ENCODE results near the gene KRT2.

Gene KRT2

GRCh38 chr12:52655251-52655650 is 3.2 kb upstream of the KRT2 start:
- Histone ChIP-seq H3K27ac (ENCODE audit: low read depth, low read length) (no peak overlapping the region), H3K36me3 (ENCODE audit: control insufficient read depth, insufficient read depth, low read length) (no peaks in the 10 kb centered on the region), H3K4me3 (ENCODE audit: low read depth, low read length) (no peak overlapping the region), H3K4me1 (ENCODE audit: control insufficient read depth, insufficient read depth, low read length) (peaks cover 3% of the 10 kb centered on the region; the same call in 1 of the 2 replicates), H3K9ac (ENCODE audit: low read length) (no peak overlapping the region), H3K9me3 (ENCODE audit: control insufficient read depth, insufficient read depth, low read depth, low read length) (no peaks in the 10 kb centered on the region), H3K27me3 (ENCODE audit: control insufficient read depth, insufficient read depth, low read length) (no peaks in the 10 kb centered on the region; the same call in 1 of the 2 replicates)

GRCh38 chr12:52650520-52651081 is 1.4 kb downstream of the KRT2 start:
- Histone ChIP-seq H3K36me3 (ENCODE audit: control insufficient read depth, insufficient read depth, low read length) (no peaks in the 10 kb centered on the region), H3K4me3 (ENCODE audit: low read depth, low read length) (no peak overlapping the region), H3K9me3 (ENCODE audit: control insufficient read depth, insufficient read depth, low read depth, low read length) (no peaks in the 10 kb centered on the region), H3K27ac (ENCODE audit: low read depth, low read length) (no peak overlapping the region), H3K9ac (ENCODE audit: low read length) (no peak overlapping the region), H3K4me1 (ENCODE audit: control insufficient read depth, insufficient read depth, low read length) (peaks cover 3% of the 10 kb centered on the region; the same call in 1 of the 2 replicates), H3K27me3 (ENCODE audit: control insufficient read depth, insufficient read depth, low read length) (no peaks in the 10 kb centered on the region; the same call in 1 of the 2 replicates)

- no peaks in the 10 kb centered on the region for H3K36me3 ChIP-seq (ENCODE audit: control insufficient read depth, insufficient read depth, low read length)
- H3K27ac ChIP-seq (ENCODE audit: low read depth, low read length), result no peak overlapping the region
Observed at GRCh38 chr12:52649066-52649465, 2.9 kb downstream of the KRT2 start.

GRCh38 chr12:52648012-52648550 is 3.9 kb downstream of the KRT2 start:
- no peak overlapping the region for H3K4me3 ChIP-seq (ENCODE audit: low read depth, low read length)
- no peak overlapping the region for H3K27ac ChIP-seq (ENCODE audit: low read depth, low read length)
- H3K36me3 ChIP-seq (ENCODE audit: control insufficient read depth, insufficient read depth, low read length), result no peaks in the 10 kb centered on the region
- H3K9ac ChIP-seq (ENCODE audit: low read length), result no peak overlapping the region
- no peaks in the 10 kb centered on the region for H3K4me1 ChIP-seq (ENCODE audit: control insufficient read depth, insufficient read depth, low read length)
- H3K27me3 ChIP-seq (ENCODE audit: control insufficient read depth, insufficient read depth, low read length), result peaks cover 10% of the 10 kb centered on the region; the same call in 1 of the 2 replicates
- H3K9me3 ChIP-seq (ENCODE audit: control insufficient read depth, insufficient read depth, low read depth, low read length), result no peaks in the 10 kb centered on the region

More at GRCh38 chr12:52649066-52649465, 2.9 kb downstream of the KRT2 start:
- H3K4me1 ChIP-seq (ENCODE audit: control insufficient read depth, insufficient read depth, low read length), result no peaks in the 10 kb centered on the region
- no peaks in the 10 kb centered on the region for H3K9me3 ChIP-seq (ENCODE audit: control insufficient read depth, insufficient read depth, low read depth, low read length)
- H3K27me3 ChIP-seq (ENCODE audit: control insufficient read depth, insufficient read depth, low read length), result peaks cover 10% of the 10 kb centered on the region; the same call in 1 of the 2 replicates
- no peak overlapping the region for H3K4me3 ChIP-seq (ENCODE audit: low read depth, low read length)
- H3K9ac ChIP-seq (ENCODE audit: low read length), result no peak overlapping the region

- H3K27ac ChIP-seq (ENCODE audit: low read depth, low read length), result no peak overlapping the region
- no peaks in the 10 kb centered on the region for H3K9me3 ChIP-seq (ENCODE audit: control insufficient read depth, insufficient read depth, low read depth, low read length)
- no peak overlapping the region for H3K4me3 ChIP-seq (ENCODE audit: low read depth, low read length)
- H3K9ac ChIP-seq (ENCODE audit: low read length), result no peak overlapping the region
- H3K27me3 ChIP-seq (ENCODE audit: control insufficient read depth, insufficient read depth, low read length), result peaks cover 10% of the 10 kb centered on the region; the same call in 1 of the 2 replicates
- no peaks in the 10 kb centered on the region for H3K36me3 ChIP-seq (ENCODE audit: control insufficient read depth, insufficient read depth, low read length)
- no peaks in the 10 kb centered on the region for H3K4me1 ChIP-seq (ENCODE audit: control insufficient read depth, insufficient read depth, low read length)
Observed at GRCh38 chr12:52647601-52648000, 4.4 kb downstream of the KRT2 start.

- no peaks in the 10 kb centered on the region for H3K4me1 ChIP-seq (ENCODE audit: control insufficient read depth, insufficient read depth, low read length)
- H3K4me3 ChIP-seq (ENCODE audit: low read depth, low read length), result no peak overlapping the region
- H3K36me3 ChIP-seq (ENCODE audit: control insufficient read depth, insufficient read depth, low read length), result no peaks in the 10 kb centered on the region
- no peaks in the 10 kb centered on the region for H3K9me3 ChIP-seq (ENCODE audit: control insufficient read depth, insufficient read depth, low read depth, low read length)
- no peak overlapping the region for H3K9ac ChIP-seq (ENCODE audit: low read length)
- H3K27me3 ChIP-seq (ENCODE audit: control insufficient read depth, insufficient read depth, low read length), result peaks cover 10% of the 10 kb centered on the region; the same call in 1 of the 2 replicates
- H3K27ac ChIP-seq (ENCODE audit: low read depth, low read length), result no peak overlapping the region
Observed at GRCh38 chr12:52646613-52647012, 5.4 kb downstream of the KRT2 start.

- Histone ChIP-seq H3K27me3 (ENCODE audit: control insufficient read depth, insufficient read depth, low read length) (peaks cover 10% of the 10 kb centered on the region; the same call in 1 of the 2 replicates), H3K4me3 (ENCODE audit: low read depth, low read length) (no peak overlapping the region), H3K4me1 (ENCODE audit: control insufficient read depth, insufficient read depth, low read length) (no peaks in the 10 kb centered on the region), H3K9ac (ENCODE audit: low read length) (no peak overlapping the region), H3K36me3 (ENCODE audit: control insufficient read depth, insufficient read depth, low read length) (no peaks in the 10 kb centered on the region), H3K27ac (ENCODE audit: low read depth, low read length) (no peak overlapping the region), H3K9me3 (ENCODE audit: control insufficient read depth, insufficient read depth, low read depth, low read length) (no peaks in the 10 kb centered on the region)
Observed at GRCh38 chr12:52645982-52646381, 6.0 kb downstream of the KRT2 start.

- Histone ChIP-seq H3K9me3 (ENCODE audit: control insufficient read depth, insufficient read depth, low read depth, low read length) (no peaks in the 10 kb centered on the region), H3K4me3 (ENCODE audit: low read depth, low read length) (no peak overlapping the region), H3K27ac (ENCODE audit: low read depth, low read length) (no peak overlapping the region), H3K27me3 (ENCODE audit: control insufficient read depth, insufficient read depth, low read length) (peaks cover 10% of the 10 kb centered on the region; the same call in 1 of the 2 replicates), H3K4me1 (ENCODE audit: control insufficient read depth, insufficient read depth, low read length) (no peaks in the 10 kb centered on the region), H3K9ac (ENCODE audit: low read length) (no peak overlapping the region), H3K36me3 (ENCODE audit: control insufficient read depth, insufficient read depth, low read length) (no peaks in the 10 kb centered on the region)
Observed at GRCh38 chr12:52645120-52645761, 6.8 kb downstream of the KRT2 start.

- Histone ChIP-seq H3K4me3 (ENCODE audit: low read depth, low read length) (no peak overlapping the region), H3K36me3 (ENCODE audit: control insufficient read depth, insufficient read depth, low read length) (no peaks in the 10 kb centered on the region), H3K9ac (ENCODE audit: low read length) (no peak overlapping the region), H3K27ac (ENCODE audit: low read depth, low read length) (no peak overlapping the region), H3K27me3 (ENCODE audit: control insufficient read depth, insufficient read depth, low read length) (peaks cover 10% of the 10 kb centered on the region; the same call in 1 of the 2 replicates), H3K4me1 (ENCODE audit: control insufficient read depth, insufficient read depth, low read length) (no peaks in the 10 kb centered on the region), H3K9me3 (ENCODE audit: control insufficient read depth, insufficient read depth, low read depth, low read length) (no peaks in the 10 kb centered on the region)
Observed at GRCh38 chr12:52644078-52644415, 8.0 kb downstream of the KRT2 start.

- Histone ChIP-seq H3K27ac (ENCODE audit: low read depth, low read length) (no peak overlapping the region), H3K4me1 (ENCODE audit: control insufficient read depth, insufficient read depth, low read length) (no peaks in the 10 kb centered on the region), H3K36me3 (ENCODE audit: control insufficient read depth, insufficient read depth, low read length) (no peaks in the 10 kb centered on the region), H3K4me3 (ENCODE audit: low read depth, low read length) (no peak overlapping the region), H3K9me3 (ENCODE audit: control insufficient read depth, insufficient read depth, low read depth, low read length) (no peaks in the 10 kb centered on the region), H3K27me3 (ENCODE audit: control insufficient read depth, insufficient read depth, low read length) (peaks cover 10% of the 10 kb centered on the region; the same call in 1 of the 2 replicates), H3K9ac (ENCODE audit: low read length) (no peak overlapping the region)
Observed at GRCh38 chr12:52643233-52644077, 8.6 kb downstream of the KRT2 start.

All from HUES6 (cell line).